Neutrophil (primary cell): Measurements from ENCODE around the gene COCH.

Experiments
- H3K27ac ChIP-seq: fragments of 200-600 bp; sonication (generic); 2 replicates; pipeline ENCODE4 v1.5.1; 2016; ENCODE audit warnings: mild to moderate bottlenecking, moderate library complexity
- H3K27me3 ChIP-seq: fragments of 200-600 bp; sonication (generic); 2 replicates; pipeline ENCODE4 v1.6.0; 2016; ENCODE audit warnings: mild to moderate bottlenecking
- H3K36me3 ChIP-seq: fragments of 200-600 bp; sonication (generic); 2 replicates; pipeline ENCODE4 v1.5.1; 2017
- H3K4me1 ChIP-seq, 2 experiments: fragments of 200-600 bp in 1 of 2; sonication (generic) in 1 of 2; 1 replicate in 1 of 2; 2 replicates in 1 of 2; pipeline versions ENCODE4 v1.5.1 to v1.6.1; 2013 to 2016; ENCODE audit warnings: low read depth in 1 of 2, low read length in 1 of 2, mild to moderate bottlenecking in 1 of 2, moderate library complexity in 1 of 2; ENCODE audit not compliant: control insufficient read depth in 1 of 2, insufficient read depth in 1 of 2
- H3K4me3 ChIP-seq, 2 experiments: fragments of 200-600 bp in 1 of 2; sonication (generic) in 1 of 2; 1 replicate in 1 of 2; 2 replicates in 1 of 2; pipeline ENCODE4 v1.5.1; 2013 to 2016; ENCODE audit warnings: low read depth in 1 of 2, low read length in 1 of 2, mild to moderate bottlenecking in 1 of 2, moderate library complexity in 1 of 2
- H3K9me3 ChIP-seq: fragments of 200-600 bp; sonication (generic); 2 replicates; pipeline ENCODE4 v1.5.1; 2016
- CTCF ChIP-seq: fragments of 200-600 bp; sonication (generic); IDR thresholded peaks from 2 replicates; pipeline ENCODE4 v1.5.1; 2016; ENCODE audit warnings: antibody characterized with exemption

COCH gene

DNA sequence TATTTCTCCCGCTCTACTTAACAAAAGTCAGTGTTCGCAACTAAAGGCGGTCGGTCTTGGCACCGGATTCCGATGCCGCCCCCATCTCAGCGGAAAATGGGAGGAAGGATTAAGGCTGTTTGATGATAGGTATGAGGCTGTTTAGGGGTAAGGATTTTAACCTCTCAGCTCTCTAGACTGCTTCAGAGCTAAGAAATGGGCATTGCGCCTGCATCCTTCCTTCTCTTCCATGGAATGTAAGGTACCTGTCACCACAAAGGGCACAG, 1.4 kb downstream of the COCH start:
- Histone ChIP-seq H3K4me1 (peaks cover 12 to 21% of the 10 kb centered on the region in 2 experiments), H3K4me3 (no peak overlapping the region)

DNA sequence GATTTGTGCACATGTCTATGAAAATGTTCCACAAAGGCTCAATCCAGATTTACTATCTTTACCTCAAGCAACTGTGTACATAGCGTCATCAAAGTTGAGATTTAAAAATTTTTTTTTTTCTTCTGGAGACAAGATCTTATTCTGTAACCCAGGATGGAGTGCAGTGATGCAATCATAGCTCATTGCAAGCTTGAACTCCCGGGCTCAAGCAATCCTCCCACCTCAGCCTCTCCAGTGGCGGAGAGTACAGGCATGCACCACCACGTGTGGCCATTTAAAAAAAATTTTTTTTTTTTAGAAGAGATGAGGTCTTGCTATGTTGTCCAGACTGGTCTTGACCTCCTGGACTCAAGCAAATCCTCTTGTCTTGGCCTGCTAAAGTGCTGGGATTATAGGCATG, 2.3 kb downstream of the COCH start:
- Histone ChIP-seq H3K4me3 (no peak overlapping the region), H3K27ac (no peak overlapping the region), H3K9me3 (no peaks in the 10 kb centered on the region), H3K4me1 (peaks cover 12 to 21% of the 10 kb centered on the region in 2 experiments), H3K36me3 (no peaks in the 10 kb centered on the region), H3K27me3 (peaks cover 71% of the 10 kb centered on the region)
- no peak for TF ChIP-seq CTCF

More for the DNA sequence above, 1.4 kb downstream of the COCH start:
- TF ChIP-seq CTCF: no peak
- H3K27ac ChIP-seq: no peak overlapping the region
- H3K36me3 ChIP-seq: no peaks in the 10 kb centered on the region
- no peaks in the 10 kb centered on the region for H3K9me3 ChIP-seq
- peaks cover 80% of the 10 kb centered on the region for H3K27me3 ChIP-seq

DNA sequence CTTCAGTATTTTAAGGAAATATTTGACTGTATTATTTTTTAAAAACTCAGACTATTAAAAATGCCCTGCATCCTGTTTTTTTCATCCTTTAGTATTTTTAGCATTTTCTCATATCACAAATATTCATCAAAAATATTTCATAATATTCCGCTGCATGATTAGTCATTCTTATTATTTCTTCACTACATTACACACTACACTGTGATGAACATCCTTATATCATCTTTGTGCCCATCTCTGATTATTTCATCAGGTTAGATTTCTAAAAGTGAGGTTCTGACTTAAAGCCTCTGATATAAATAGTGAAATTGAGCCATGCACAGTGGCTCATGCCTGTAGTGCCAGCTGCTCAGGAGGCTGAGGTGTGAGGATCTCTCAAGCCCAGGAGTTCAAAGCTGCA, 8.1 kb downstream of the COCH start:
- Histone ChIP-seq H3K9me3 (no peaks in the 10 kb centered on the region), H3K4me3 (no peak overlapping the region), H3K36me3 (no peaks in the 10 kb centered on the region), H3K4me1 (no peaks in the 10 kb centered on the region), H3K27me3 (peaks cover 13% of the 10 kb centered on the region), H3K27ac (no peak overlapping the region)
- TF ChIP-seq CTCF: no peak

DNA sequence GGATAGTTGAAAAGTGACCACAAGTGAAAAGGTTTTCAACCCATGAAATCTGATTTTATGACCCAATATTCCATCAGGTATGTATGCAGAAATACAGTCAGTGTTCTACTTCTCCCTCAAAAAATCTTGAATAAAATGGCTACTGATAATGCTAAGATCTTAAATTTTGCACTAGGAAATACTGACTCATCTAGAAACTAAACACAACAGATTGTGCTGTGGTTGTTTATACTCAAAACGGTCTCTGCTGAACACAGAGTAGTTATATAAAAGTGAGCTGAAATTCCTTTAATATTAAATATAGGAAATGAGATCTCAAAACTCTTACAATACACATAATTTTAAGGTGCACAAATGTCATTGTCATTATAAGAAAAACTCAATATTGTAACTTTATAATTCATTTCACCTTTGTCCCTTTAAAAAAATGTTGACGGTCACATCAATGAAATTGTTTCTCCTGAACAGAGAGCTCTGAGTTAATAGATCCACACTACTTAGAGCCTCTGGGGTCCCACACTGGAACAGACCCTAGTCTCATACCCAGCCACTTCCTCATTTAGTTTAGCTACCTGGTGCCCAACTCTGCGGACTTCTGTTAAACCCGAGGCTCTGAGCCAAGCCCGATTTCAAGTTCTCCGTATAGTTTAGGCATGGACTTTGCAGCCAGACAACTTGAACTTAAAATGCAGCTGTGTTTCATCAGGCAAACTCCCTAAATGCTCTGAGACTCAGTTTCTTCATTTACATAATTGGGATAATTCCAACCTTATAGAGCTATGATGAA, 9.3 kb downstream of the COCH start:
- no peak for TF ChIP-seq CTCF
- H3K4me1 ChIP-seq: no peaks in the 10 kb centered on the region
- peaks cover under 1% of the 10 kb centered on the region for H3K27me3 ChIP-seq
- H3K9me3 ChIP-seq: no peaks in the 10 kb centered on the region
- no peak overlapping the region for H3K4me3 ChIP-seq
- no peak overlapping the region for H3K27ac ChIP-seq
- H3K36me3 ChIP-seq: no peaks in the 10 kb centered on the region

- TF ChIP-seq CTCF: no peak
- no peaks in the 10 kb centered on the region for H3K27me3 ChIP-seq
- no peaks in the 10 kb centered on the region for H3K4me1 ChIP-seq
- H3K4me3 ChIP-seq: no peak overlapping the region
- no peaks in the 10 kb centered on the region for H3K36me3 ChIP-seq
- no peak overlapping the region for H3K27ac ChIP-seq
- H3K9me3 ChIP-seq: no peaks in the 10 kb centered on the region
These were observed 10.5 kb downstream of the COCH start for GRCh38 chr14:30884901-30885300.
